ENCODE results near the gene TMEM43. TPM values are rescaled to one million over a fixed set of nuclear protein-coding genes. Genes with fewer than 3 reads are reported as not detected.
A peak's percentile ranks its signal among the peaks of the same experiment; 100 is the strongest.

TMEM43 gene
- total and polyA plus RNA-seq, 2 donors, result 84.1 to 106 TPM

DNA sequence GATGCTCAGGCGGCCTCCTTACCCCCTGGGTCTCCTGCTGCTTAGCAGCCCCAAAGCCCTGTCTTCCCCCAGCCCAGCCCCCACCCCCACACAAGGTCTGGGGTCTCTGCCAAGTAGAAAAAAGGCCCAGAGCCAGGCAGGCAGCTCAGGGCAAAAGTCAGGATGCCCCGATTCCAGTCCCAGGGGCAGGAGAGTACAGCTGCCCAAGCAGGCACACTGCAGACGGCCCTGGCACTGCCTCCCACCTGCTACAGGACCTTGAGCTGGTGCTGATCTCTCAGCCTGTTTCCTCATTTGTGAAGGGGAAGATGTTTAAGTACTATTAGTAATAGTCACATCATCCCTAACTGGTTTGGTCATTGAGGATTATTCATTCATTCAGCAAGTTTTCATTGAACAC is 12.6 kb downstream of the TMEM43 start:
- H3K36me3 ChIP-seq (ENCODE audit: insufficient read depth), result peaks cover 13% of the 10 kb centered on the region
- H3K4me3 ChIP-seq (ENCODE audit: low read depth, low read length), result no peak overlapping the region
- no peak overlapping the region for H3K27ac ChIP-seq (ENCODE audit: low read depth)
- no peaks in the 10 kb centered on the region for H3K4me1 ChIP-seq (ENCODE audit: insufficient read depth)
- 54% methylated on average over 3 of the region's 3 CpGs for WGBS
- no peak for DNase-seq (ENCODE audit: extremely low spot score)

DNA sequence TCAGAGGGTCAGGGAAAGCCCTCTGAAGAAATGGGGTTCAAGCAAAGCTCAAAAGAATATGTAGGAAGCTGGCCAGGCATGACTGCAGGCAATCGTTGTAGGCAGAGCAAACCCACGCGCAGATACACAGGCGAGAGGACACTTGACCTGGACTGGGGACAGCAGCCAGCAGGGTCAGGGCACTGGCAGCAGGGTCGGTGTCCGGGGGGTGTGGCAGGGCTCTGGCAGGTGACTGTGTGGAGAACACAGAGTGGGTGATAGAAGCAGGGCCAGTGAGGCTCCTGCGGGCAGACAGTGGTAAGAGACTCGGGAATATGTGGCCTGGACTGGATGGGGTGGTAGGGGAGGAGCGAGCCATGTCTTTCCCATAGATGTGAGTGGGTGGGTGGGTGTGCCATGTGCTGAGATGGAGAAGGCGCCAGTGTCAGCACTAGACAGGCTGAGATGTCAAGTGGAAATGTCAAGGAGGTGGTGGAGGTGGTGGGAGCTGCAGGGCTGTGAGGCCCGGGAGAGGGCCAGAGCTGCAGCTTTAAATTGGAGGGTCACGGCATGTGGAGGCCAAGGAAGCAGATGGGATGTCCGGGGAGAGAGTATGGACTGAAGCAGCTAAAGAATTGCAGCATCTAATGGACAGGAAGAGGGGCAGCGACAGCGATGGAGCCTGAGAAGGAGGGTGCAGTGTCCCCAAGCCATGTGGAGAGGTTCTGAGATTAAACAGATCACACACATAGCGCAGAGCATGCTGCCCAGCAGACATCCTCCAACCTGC is 13.4 kb downstream of the TMEM43 start:
- H3K27ac ChIP-seq (ENCODE audit: low read depth), result no peak overlapping the region
- no peaks in the 10 kb centered on the region for H3K4me1 ChIP-seq (ENCODE audit: insufficient read depth)
- H3K4me3 ChIP-seq (ENCODE audit: low read depth, low read length), result no peak overlapping the region
- H3K36me3 ChIP-seq (ENCODE audit: insufficient read depth), result peaks cover 12% of the 10 kb centered on the region
- DNase-seq (ENCODE audit: extremely low spot score), result no peak
- 91% methylated on average over 16 of the region's 16 CpGs for WGBS

DNA sequence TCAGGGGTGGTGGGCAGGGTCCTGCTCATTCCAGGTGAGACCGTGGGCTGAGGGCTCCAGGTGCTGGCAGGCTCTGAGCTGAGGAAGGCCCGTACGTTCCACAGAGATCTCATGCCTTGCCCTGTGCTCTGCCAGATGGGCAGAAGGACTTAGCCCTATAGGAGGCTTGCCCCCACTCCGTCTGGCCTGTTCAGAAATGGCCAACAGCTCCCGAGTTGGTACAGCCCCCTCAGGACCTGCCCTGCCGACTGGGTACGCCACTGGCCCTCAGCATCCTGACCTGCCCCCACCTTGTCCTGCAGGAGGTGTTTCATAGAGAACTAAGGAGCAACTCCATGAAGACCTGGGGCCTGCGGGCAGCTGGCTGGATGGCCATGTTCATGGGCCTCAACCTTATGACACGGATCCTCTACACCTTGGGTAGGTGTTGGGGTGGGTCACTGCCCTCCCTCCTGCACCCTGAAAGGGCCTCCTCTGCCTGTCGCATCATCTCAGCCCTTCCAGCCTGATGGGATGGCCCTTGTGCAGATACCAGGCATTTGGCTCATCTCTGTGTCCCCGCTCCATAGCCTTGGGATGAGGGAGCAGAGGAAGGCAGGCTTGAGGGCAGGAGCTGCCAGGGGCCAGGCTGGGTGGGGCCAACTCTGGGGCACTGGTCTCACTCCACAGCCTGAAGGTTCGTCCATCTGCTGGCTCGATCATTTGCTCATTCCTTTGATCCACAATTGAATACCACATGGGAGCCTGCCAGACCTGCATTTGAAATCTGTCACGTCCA is 14.2 kb downstream of the TMEM43 start:
- 85% methylated on average over 14 of the region's 14 CpGs for WGBS
- H3K4me1 ChIP-seq (ENCODE audit: insufficient read depth), result no peaks in the 10 kb centered on the region

DNA sequence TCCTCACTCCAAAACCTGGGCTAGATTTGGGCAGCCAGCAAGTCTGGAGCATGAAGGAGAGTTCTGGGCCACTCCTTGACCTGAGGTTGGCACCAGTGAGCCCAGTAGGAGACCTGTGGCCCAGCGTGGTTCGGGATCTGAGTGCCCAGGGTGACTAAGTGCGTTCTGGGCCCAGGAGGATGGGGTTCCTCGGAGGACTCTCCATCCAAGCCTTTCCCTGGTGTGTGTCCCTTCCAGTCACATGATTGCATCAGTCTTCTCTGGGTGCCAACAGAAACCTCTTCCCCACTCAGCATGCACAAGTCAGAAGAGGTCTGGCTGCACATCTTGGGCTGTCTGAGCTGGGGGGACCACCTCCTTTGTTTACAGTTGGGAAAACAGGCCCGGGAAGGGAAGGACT is 14.9 kb downstream of the TMEM43 start:
- no peak for DNase-seq (ENCODE audit: extremely low spot score)
- H3K27ac ChIP-seq (ENCODE audit: low read depth), result no peak overlapping the region
- WGBS, result 78% methylated on average over 5 of the region's 5 CpGs
- no peak overlapping the region for H3K4me3 ChIP-seq (ENCODE audit: low read depth, low read length)
- H3K36me3 ChIP-seq (ENCODE audit: insufficient read depth), result peaks cover 7% of the 10 kb centered on the region
- H3K4me1 ChIP-seq (ENCODE audit: insufficient read depth), result no peaks in the 10 kb centered on the region

More for the DNA sequence above, 14.2 kb downstream of the TMEM43 start:
- no peak for DNase-seq (ENCODE audit: extremely low spot score)
- Histone ChIP-seq H3K27ac (ENCODE audit: low read depth) (no peak overlapping the region), H3K4me3 (ENCODE audit: low read depth, low read length) (no peak overlapping the region), H3K36me3 (ENCODE audit: insufficient read depth) (peaks cover 7% of the 10 kb centered on the region)

DNA sequence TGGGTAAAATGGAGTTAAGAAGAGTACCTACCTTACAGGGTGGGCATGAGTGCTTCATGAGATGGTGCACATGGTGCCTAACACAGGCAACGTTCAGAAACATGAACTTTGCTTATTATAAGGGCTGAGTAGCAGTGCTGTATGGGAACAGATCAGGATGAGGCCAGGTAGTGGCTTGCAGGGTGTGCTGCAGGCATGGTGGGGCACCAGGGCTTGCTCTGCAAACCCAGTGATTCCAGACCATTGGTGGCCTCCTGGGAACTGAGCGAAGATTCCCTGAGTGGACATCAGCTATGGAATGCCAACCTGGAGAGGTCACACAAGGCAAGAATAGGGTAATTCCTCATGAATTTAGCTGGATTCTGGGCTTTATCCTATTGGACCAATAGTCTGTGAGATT is 15.8 kb downstream of the TMEM43 start:
- no peak overlapping the region for H3K27ac ChIP-seq (ENCODE audit: low read depth)
- no peak overlapping the region for H3K4me3 ChIP-seq (ENCODE audit: low read depth, low read length)
- peaks cover under 1% of the 10 kb centered on the region for H3K36me3 ChIP-seq (ENCODE audit: insufficient read depth)
- DNase-seq (ENCODE audit: extremely low spot score), result no peak
- no peaks in the 10 kb centered on the region for H3K4me1 ChIP-seq (ENCODE audit: insufficient read depth)
- WGBS, result 80% methylated on average over 2 of the region's 2 CpGs

DNA sequence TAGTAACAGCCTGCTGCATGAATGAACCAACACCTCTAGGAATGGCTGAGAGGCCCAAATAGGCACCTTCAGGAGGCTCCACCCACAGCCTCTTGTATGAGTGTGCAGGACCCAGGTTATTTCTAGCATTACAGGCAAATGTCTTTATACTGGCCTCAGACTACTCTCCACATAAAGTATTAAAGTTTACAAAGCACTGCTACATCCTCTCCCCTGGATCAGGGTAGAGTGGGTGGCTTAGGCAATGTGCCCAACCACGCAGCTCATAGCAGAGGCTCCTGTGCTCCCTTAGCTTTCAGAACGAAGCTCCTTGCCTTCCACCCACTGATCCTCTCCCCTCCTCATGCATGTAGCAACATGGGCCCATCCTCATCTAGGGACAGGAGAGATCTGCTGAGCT is 16.3 kb downstream of the TMEM43 start:
- DNase-seq (ENCODE audit: extremely low spot score), result no peak
- Histone ChIP-seq H3K27ac (ENCODE audit: low read depth) (no peak overlapping the region), H3K36me3 (ENCODE audit: insufficient read depth) (peaks cover 3% of the 10 kb centered on the region), H3K4me3 (ENCODE audit: low read depth, low read length) (no peak overlapping the region), H3K4me1 (ENCODE audit: insufficient read depth) (no peaks in the 10 kb centered on the region)
- 46% methylated on average over 2 of the region's 2 CpGs for WGBS

DNA sequence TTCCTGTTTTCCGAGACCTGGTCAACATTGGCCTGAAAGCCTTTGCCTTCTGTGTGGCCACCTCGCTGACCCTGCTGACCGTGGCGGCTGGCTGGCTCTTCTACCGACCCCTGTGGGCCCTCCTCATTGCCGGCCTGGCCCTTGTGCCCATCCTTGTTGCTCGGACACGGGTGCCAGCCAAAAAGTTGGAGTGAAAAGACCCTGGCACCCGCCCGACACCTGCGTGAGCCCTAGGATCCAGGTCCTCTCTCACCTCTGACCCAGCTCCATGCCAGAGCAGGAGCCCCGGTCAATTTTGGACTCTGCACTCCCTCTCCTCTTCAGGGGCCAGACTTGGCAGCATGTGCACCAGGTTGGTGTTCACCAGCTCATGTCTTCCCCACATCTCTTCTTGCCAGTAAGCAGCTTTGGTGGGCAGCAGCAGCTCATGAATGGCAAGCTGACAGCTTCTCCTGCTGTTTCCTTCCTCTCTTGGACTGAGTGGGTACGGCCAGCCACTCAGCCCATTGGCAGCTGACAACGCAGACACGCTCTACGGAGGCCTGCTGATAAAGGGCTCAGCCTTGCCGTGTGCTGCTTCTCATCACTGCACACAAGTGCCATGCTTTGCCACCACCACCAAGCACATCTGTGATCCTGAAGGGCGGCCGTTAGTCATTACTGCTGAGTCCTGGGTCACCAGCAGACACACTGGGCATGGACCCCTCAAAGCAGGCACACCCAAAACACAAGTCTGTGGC is 16.9 kb downstream of the TMEM43 start:
- no peak for DNase-seq (ENCODE audit: extremely low spot score)
- Histone ChIP-seq H3K4me1 (ENCODE audit: insufficient read depth) (no peaks in the 10 kb centered on the region), H3K36me3 (ENCODE audit: insufficient read depth) (peaks cover 3% of the 10 kb centered on the region), H3K27ac (ENCODE audit: low read depth) (no peak overlapping the region), H3K4me3 (ENCODE audit: low read depth, low read length) (no peak overlapping the region)
- WGBS, result 85% methylated on average over 19 of the region's 19 CpGs

DNA sequence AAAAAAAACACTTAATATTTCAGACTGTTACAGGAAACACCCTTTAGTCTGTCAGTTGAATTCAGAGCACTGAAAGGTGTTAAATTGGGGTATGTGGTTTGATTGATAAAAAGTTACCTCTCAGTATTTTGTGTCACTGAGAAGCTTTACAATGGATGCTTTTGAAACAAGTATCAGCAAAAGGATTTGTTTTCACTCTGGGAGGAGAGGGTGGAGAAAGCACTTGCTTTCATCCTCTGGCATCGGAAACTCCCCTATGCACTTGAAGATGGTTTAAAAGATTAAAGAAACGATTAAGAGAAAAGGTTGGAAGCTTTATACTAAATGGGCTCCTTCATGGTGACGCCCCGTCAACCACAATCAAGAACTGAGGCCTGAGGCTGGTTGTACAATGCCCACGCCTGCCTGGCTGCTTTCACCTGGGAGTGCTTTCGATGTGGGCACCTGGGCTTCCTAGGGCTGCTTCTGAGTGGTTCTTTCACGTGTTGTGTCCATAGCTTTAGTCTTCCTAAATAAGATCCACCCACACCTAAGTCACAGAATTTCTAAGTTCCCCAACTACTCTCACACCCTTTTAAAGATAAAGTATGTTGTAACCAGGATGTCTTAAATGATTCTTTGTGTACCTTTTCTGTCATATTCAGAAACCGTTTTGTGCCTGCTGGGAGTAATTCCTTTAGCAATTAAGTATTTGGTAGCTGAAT is 17.9 kb downstream of the TMEM43 start:
- no peak for DNase-seq (ENCODE audit: extremely low spot score)
- H3K4me3 ChIP-seq (ENCODE audit: low read depth, low read length), result no peak overlapping the region
- H3K27ac ChIP-seq (ENCODE audit: low read depth), result peak overlapping the region; percentile 18
- WGBS, result 70% methylated on average over 8 of the region's 8 CpGs
- H3K36me3 ChIP-seq (ENCODE audit: insufficient read depth), result peaks cover 3% of the 10 kb centered on the region
- no peaks in the 10 kb centered on the region for H3K4me1 ChIP-seq (ENCODE audit: insufficient read depth)

DNA sequence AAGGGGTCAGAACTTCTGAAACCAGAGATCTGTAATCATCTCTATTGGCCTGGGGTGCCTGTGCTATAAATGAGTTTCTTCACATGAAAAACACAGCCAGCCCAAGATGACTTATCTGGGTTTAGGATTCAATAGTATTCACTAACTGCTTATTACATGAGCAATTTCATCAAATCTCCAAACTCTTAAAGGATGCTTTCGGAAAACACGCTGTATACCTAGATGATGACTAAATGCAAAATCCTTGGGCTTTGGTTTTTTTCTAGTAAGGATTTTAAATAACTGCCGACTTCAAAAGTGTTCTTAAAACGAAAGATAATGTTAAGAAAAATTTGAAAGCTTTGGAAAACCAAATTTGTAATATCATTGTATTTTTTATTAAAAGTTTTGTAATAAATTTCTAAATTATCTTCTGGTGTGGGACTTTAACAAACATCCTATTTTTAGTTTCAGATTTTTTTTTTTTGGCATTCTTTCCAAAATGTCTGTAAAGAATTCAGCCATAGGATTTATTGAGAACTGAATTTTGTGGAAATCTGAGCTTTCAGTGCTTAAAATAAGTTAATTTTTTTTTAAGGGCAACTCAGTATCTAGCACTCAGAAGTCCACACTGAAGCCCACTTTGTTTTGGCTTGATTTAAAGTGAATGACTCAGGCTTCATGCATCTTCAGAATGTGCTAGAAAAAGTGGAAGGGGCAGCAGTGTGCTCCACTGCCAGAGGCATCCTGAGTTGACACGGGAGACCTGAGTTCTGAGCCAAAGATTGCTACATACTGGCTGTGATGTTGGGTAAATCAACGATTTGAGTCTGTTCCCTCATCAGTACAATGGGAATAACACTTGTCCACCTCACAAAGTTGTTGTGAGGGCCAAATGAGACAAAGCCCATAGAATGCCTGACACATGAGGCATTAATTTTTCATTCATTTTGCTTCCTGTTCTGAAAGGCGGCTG is 18.7 kb downstream of the TMEM43 start:
- no peak overlapping the region for H3K4me3 ChIP-seq (ENCODE audit: low read depth, low read length)
- 32% methylated on average over 7 of the region's 7 CpGs for WGBS
- peak; percentile 51 for DNase-seq (ENCODE audit: extremely low spot score)
- H3K27ac ChIP-seq (ENCODE audit: low read depth), result peak overlapping the region; percentile 93
- H3K4me1 ChIP-seq (ENCODE audit: insufficient read depth), result no peaks in the 10 kb centered on the region
- peaks cover 3% of the 10 kb centered on the region for H3K36me3 ChIP-seq (ENCODE audit: insufficient read depth)

DNA sequence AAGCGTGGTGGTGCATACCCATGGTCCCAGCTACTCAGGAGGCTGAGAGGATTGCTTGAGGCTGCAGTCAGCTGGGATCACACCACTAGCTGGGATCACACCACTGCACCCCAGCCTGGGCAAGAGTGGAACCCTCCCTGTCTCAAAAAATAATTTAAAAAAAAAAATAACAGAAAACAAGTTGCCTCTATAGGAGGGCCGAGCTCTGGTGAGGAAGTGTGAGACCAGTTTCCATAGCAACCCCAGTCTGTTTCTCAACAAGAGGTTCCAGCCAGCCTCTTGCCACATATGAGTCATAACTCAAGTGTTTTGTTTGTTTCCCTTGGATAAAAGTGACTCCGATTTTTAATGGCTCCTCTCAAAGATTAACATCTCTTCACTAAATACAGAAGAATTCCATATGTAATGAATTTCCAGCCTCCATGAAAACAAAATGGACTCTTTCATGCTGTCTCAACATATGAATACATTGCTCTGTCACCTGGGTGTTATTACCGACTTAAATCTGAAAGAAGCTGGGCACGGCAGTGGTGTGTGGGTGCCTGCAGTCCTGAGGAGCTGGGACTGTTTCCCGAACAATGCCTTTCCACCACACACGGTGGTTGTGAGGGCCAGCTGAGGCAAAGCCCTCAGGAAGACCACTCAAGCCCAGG is 19.7 kb downstream of the TMEM43 start:
- Histone ChIP-seq H3K36me3 (ENCODE audit: insufficient read depth) (peaks cover 3% of the 10 kb centered on the region), H3K27ac (ENCODE audit: low read depth) (peak overlapping the region; percentile 93), H3K4me3 (ENCODE audit: low read depth, low read length) (no peak overlapping the region), H3K4me1 (ENCODE audit: insufficient read depth) (no peaks in the 10 kb centered on the region)
- 9% methylated on average over 7 of the region's 7 CpGs for whole genome bisulfite sequencing
- DNase-seq (ENCODE audit: extremely low spot score), result peak; percentile 93

DNA sequence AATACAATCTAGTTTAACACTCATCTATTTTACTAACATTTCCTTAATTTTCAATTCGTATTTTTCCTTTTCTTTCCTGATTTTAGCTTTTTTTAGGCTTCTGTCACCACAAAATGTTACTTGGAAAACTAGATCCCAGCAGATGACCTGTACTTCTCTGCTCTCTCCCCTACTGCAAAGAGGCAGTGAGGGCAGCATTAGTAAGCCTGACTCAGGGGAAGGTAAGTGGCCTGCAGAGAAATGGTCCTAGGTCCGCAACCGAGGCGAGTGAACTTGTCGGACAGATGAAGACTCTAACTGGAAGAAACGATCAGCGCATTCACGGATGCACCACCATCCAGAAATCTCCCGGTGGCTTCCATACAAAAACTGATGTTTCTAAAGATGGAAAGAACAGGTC is 20.4 kb downstream of the TMEM43 start:
- H3K4me1 ChIP-seq (ENCODE audit: insufficient read depth), result no peaks in the 10 kb centered on the region
- DNase-seq (ENCODE audit: extremely low spot score), result no peak

More for the DNA sequence above, 20.4 kb downstream of the TMEM43 start:
- Histone ChIP-seq H3K36me3 (ENCODE audit: insufficient read depth) (peaks cover 3% of the 10 kb centered on the region), H3K4me3 (ENCODE audit: low read depth, low read length) (no peak overlapping the region), H3K27ac (ENCODE audit: low read depth) (peak overlapping the region; percentile 44)
- 86% methylated on average over 9 of the region's 9 CpGs for WGBS

All from urinary bladder (tissue), 4 donors.